HG02884 (cell line): Measurements from ENCODE around the gene PLCB2.

Source experiments
- ATAC-seq: cut with Tn5 transposase; IDR thresholded peaks from one replicate; pipeline ENCODE4 v1.9.1; 2021; ENCODE audit warnings: mild to moderate bottlenecking, moderate library complexity; ENCODE audit not compliant: unreplicated experiment

Gene PLCB2

GRCh38 chr15:40307421-40308211 is at the start of gene PLCB2:
TSS of gene PLCB2 (minus strand) at chr15:40307935. CDS start at chr15:40307672, 263 bp downstream.
- ATAC-seq: peak; percentile 59

- no peak for ATAC-seq
These were observed 49.5 kb upstream of the PLCB2 start for GRCh38 chr15:40357246-40357645.

GRCh38 chr15:40355976-40356585 is 48.3 kb upstream of the PLCB2 start:
- ATAC-seq: no peak

GRCh38 chr15:40354408-40355171 is 46.9 kb upstream of the PLCB2 start:
- ATAC-seq: no peak

- ATAC-seq: no peak
These were observed 46.0 kb upstream of the PLCB2 start for GRCh38 chr15:40353697-40354096.

GRCh38 chr15:40352281-40352901 is 44.7 kb upstream of the PLCB2 start:
- no peak for ATAC-seq

- ATAC-seq: no peak
These were observed 41.4 kb upstream of the PLCB2 start for GRCh38 chr15:40349163-40349562.

GRCh38 chr15:40348474-40348870 is 40.7 kb upstream of the PLCB2 start:
- ATAC-seq: no peak

GRCh38 chr15:40347559-40348473 is 40.1 kb upstream of the PLCB2 start:
- ATAC-seq: no peak

- no peak for ATAC-seq
These were observed 39.1 kb upstream of the PLCB2 start for GRCh38 chr15:40346579-40347558.

GRCh38 chr15:40345867-40346578 is 38.3 kb upstream of the PLCB2 start:
- no peak for ATAC-seq

- ATAC-seq: no peak
These were observed 37.6 kb upstream of the PLCB2 start for GRCh38 chr15:40345225-40345866.

GRCh38 chr15:40344631-40345120 is 36.9 kb upstream of the PLCB2 start:
- ATAC-seq: no peak

GRCh38 chr15:40344217-40344616 is 36.5 kb upstream of the PLCB2 start:
- no peak for ATAC-seq

- ATAC-seq: no peak
These were observed 35.8 kb upstream of the PLCB2 start for GRCh38 chr15:40343512-40343911.

- ATAC-seq: no peak
These were observed 34.9 kb upstream of the PLCB2 start for GRCh38 chr15:40342416-40343320.
